Lung (tissue), 12 donors: ENCODE measurements around the gene SETDB1. TPM values are rescaled to one million over a fixed set of nuclear protein-coding genes. Genes with fewer than 3 reads are reported as not detected.
A peak's percentile ranks its signal among the peaks of the same experiment; 100 is the strongest.
"Not testable (repeated sequence)": the region's sequence is repeated elsewhere in the genome, so short reads cannot be mapped to it uniquely, and the experiment has no call there.

Experiments
- ATAC-seq: fragments of 200-7000 bp; cut with Tn5 transposase; one replicate; pipeline ENCODE4 v1.9.1; 2020; ENCODE audit warnings: moderate number of reproducible peaks; ENCODE audit not compliant: insufficient read depth, low FRiP score
- DNase-seq, 3 donors: peaks; one replicate each; pipeline ENCODE4 v3.0.0-alpha.2; 2013 to 2017
- H3K27ac ChIP-seq, 2 donors: one replicate each; pipeline ENCODE4 v1.5.1; 2013; ENCODE audit warnings: mild to moderate bottlenecking in 2 of 2, moderate library complexity in 2 of 2, control low read depth in 1 of 2, inconsistent platforms in 1 of 2, low read depth in 1 of 2, low read length in 1 of 2
- H3K27me3 ChIP-seq, 3 donors: one replicate each; pipeline ENCODE4 v1.5.1; 2013; ENCODE audit warnings: low read length in 2 of 3; ENCODE audit not compliant: control insufficient read depth in 3 of 3, insufficient read depth in 3 of 3
- H3K36me3 ChIP-seq, 4 donors: one replicate each; pipeline ENCODE4 v1.5.1; 2013; ENCODE audit warnings: low read length in 4 of 4, mild to moderate bottlenecking in 1 of 4, moderate library complexity in 1 of 4; ENCODE audit not compliant: control insufficient read depth in 4 of 4, insufficient read depth in 4 of 4
- H3K4me1 ChIP-seq, 5 donors: one replicate each; pipeline ENCODE4 v1.5.1; 2013; ENCODE audit warnings: low read length in 5 of 5, mild to moderate bottlenecking in 2 of 5, moderate library complexity in 1 of 5; ENCODE audit not compliant: control insufficient read depth in 5 of 5, insufficient read depth in 5 of 5
- H3K4me3 ChIP-seq: one replicate; pipeline ENCODE4 v1.5.1; 2013; ENCODE audit warnings: mild to moderate bottlenecking, control low read depth, moderate library complexity
- H3K9ac ChIP-seq, 2 donors: one replicate each; pipeline ENCODE4 v1.5.1; 2013; ENCODE audit warnings: low read length in 2 of 2, control low read depth in 1 of 2; ENCODE audit not compliant: insufficient read depth in 1 of 2
- H3K9me3 ChIP-seq, 4 donors: one replicate each; pipeline ENCODE4 v1.5.1; 2013; ENCODE audit warnings: low read length in 3 of 4, mild to moderate bottlenecking in 1 of 4, moderate library complexity in 1 of 4; ENCODE audit not compliant: control insufficient read depth in 4 of 4, insufficient read depth in 3 of 4
- CTCF ChIP-seq: IDR thresholded peaks from 2 replicates; pipeline ENCODE4 v1.5.1; 2012; ENCODE audit warnings: mild to moderate bottlenecking; ENCODE audit errors: control extremely low read depth, extremely low read depth
- WGBS, 2 donors: extraction: QIAGEN DNeasy Blood & Tissue Kit; methylation state at CpG; one replicate each; pipeline ENCODE4 v1.1.7; 2013; 5-methylcytosine and 5-hydroxymethylcytosine counted together
- polyA plus RNA-seq, 2 donors: library from polyadenylated mRNA; stranded (reverse); fragments of 200-250 nt; gene quantifications; one replicate each; pipeline ENCODE4 v1.2.1, GENCODE V29; 2013
- total RNA-seq, 2 donors: library from RNA; depleted of rRNA in 1 of 2; stranded (reverse); fragments of >200 nt in 1 of 2; gene quantifications; one replicate each; pipeline ENCODE4 v1.2.1, GENCODE V29; 2014 to 2021
- donor health status: control.
- donor health status: control.
- donor health status: Bipolar disorder and iron deficiency.
- donor health status: healthy.
- donor health status: DM: yes; HTN: yes; CAD: no.

The SETDB1 gene
- total and polyA plus RNA-seq, 4 donors: 20.0 to 56.2 (median 32.6) TPM

GRCh38 chr1:150927624-150928023 lies 1.5 kb downstream of the SETDB1 start:
- TF ChIP-seq CTCF: no peak
- no peak overlapping the region for H3K9ac ChIP-seq
- H3K4me1 ChIP-seq: peaks cover 0 to 9% (median 0%) of the 10 kb centered on the region in 5 donors
- WGBS, 2 donors: 54 to 78% methylated on average over 4 of the region's 4 CpGs
- H3K9me3 ChIP-seq: peaks cover 0 to 4% (median 1%) of the 10 kb centered on the region in 4 donors
- peak overlapping the region in 1 of 2 donors; percentile 11 for H3K27ac ChIP-seq
- peaks cover 14 to 40% (median 25%) of the 10 kb centered on the region in 4 donors for H3K36me3 ChIP-seq
- no peak for DNase-seq
- H3K27me3 ChIP-seq: no peaks in the 10 kb centered on the region
- no peak for ATAC-seq
- H3K4me3 ChIP-seq: no peak overlapping the region

GRCh38 chr1:150928286-150928685 lies 2.1 kb downstream of the SETDB1 start:
- ATAC-seq: no peak
- peaks cover 14 to 44% (median 26%) of the 10 kb centered on the region in 4 donors for H3K36me3 ChIP-seq
- WGBS, 2 donors: 78 to 93% methylated on average over 3 of the region's 3 CpGs
- DNase-seq: no peak
- H3K27me3 ChIP-seq: no peaks in the 10 kb centered on the region
- no peak overlapping the region for H3K27ac ChIP-seq
- no peak overlapping the region for H3K9ac ChIP-seq
- H3K4me3 ChIP-seq: no peak overlapping the region
- H3K4me1 ChIP-seq: peaks cover 0 to 9% (median 0%) of the 10 kb centered on the region in 5 donors
- H3K9me3 ChIP-seq: peaks cover 0 to 4% (median 1%) of the 10 kb centered on the region in 4 donors
- TF ChIP-seq CTCF: no peak

- not testable (repeated sequence) for H3K4me1 ChIP-seq, DNase-seq, ATAC-seq, H3K4me3 ChIP-seq, H3K9ac ChIP-seq, H3K27me3 ChIP-seq, H3K27ac ChIP-seq, H3K9me3 ChIP-seq
- WGBS, 2 donors: 93 to 95% methylated on average over 5 to 6 of the region's 6 CpGs
- peaks cover 16 to 45% (median 27%) of the 10 kb centered on the region in 4 donors for H3K36me3 ChIP-seq
These were observed 2.6 kb downstream of the SETDB1 start for GRCh38 chr1:150928775-150929174.

GRCh38 chr1:150931773-150932172 lies 5.6 kb downstream of the SETDB1 start:
- no peak for TF ChIP-seq CTCF
- Histone ChIP-seq H3K9ac (no peak overlapping the region), H3K36me3 (peaks cover 18 to 53% (median 33%) of the 10 kb centered on the region in 4 donors), H3K27me3 (no peaks in the 10 kb centered on the region), H3K27ac (no peak overlapping the region), H3K4me3 (no peak overlapping the region), H3K4me1 (peaks cover 0 to 6% (median 0%) of the 10 kb centered on the region in 5 donors), H3K9me3 (peaks cover 0 to 4% (median 1%) of the 10 kb centered on the region in 4 donors)
- 91 to 100% methylated on average over 1 of the region's 1 CpG for WGBS, 2 donors
- ATAC-seq (no peak), DNase-seq (peak in 2 of 3 donors; percentile 44 to 56)
